GM12878 (cell line): ENCODE measurements around the gene CGB2. TPM values are rescaled to one million over a fixed set of nuclear protein-coding genes. Genes with fewer than 3 reads are reported as not detected.

Source experiments
- ATAC-seq: fragments of 200-7000 bp; cut with Tn5 transposase; 3 replicates; pipeline ENCODE4 v1.9.1; 2020; ENCODE audit warnings: mild to moderate bottlenecking, moderate library complexity
- BruUV-seq: library from RNA; stranded (reverse); fragments of 400-500 nt; replicated peaks from 2 replicates; lab custom pipeline; 2021; lab: Mats Ljungman, UMichigan
- CTCF ChIA-PET: fragments of 300-600 bp; sonication (Branson Sonifier 250); formaldehyde crosslinking; extraction: SDS; loops from one replicate; lab custom pipeline; 2021; ENCODE audit warnings: inconsistent platforms; lab: Yijun Ruan, JAX
- POLR2A ChIA-PET: fragments of 350-600 bp; formaldehyde crosslinking; extraction: SDS; loops from one replicate; lab custom pipeline; 2021; ENCODE audit warnings: inconsistent platforms; lab: Charles Lee
- RAD21 ChIA-PET: fragments of 300-600 bp; sonication (Branson Sonifier 250); formaldehyde crosslinking; loops from one replicate; lab custom pipeline; 2023; ENCODE audit warnings: antibody characterized with exemption; ENCODE audit not compliant: unreplicated experiment; lab: Charles Lee
- SMC1A ChIA-PET: fragments of 300-600 bp; sonication (Branson Sonifier 250); formaldehyde crosslinking; loops from one replicate; lab custom pipeline; 2023; ENCODE audit not compliant: unreplicated experiment, uncharacterized antibody; lab: Charles Lee
- DNase-seq: peaks from one replicate; pipeline ENCODE4 v3.0.0-alpha.2; 2011; ENCODE audit warnings: low read depth, low spot score
- FAIRE-seq: peaks from 3 replicates; lab custom pipeline; 2011; peaks lifted over from hg19 to GRCh38; lab: Jason Lieb, UNC
- H2AFZ ChIP-seq: 2 replicates; pipeline ENCODE4 v1.6.0; 2011; ENCODE audit warnings: low read depth, low read length, control low read depth; ENCODE audit not compliant: control insufficient read depth
- H3K27ac ChIP-seq: 2 replicates; pipeline ENCODE4 v1.5.1; 2011; ENCODE audit warnings: control low read depth; ENCODE audit not compliant: control insufficient read depth, insufficient read depth
- H3K27me3 ChIP-seq, 2 experiments: replicated peaks in 1 of 2; 2 replicates each; pipeline versions ENCODE4 v1.6.0 to v1.6.1; 2011; ENCODE audit warnings: low read length in 1 of 2; ENCODE audit not compliant: control insufficient read depth in 2 of 2, insufficient read depth in 2 of 2
- H3K36me3 ChIP-seq, 2 experiments: 2 replicates each; pipeline ENCODE4 v1.5.1; 2011; ENCODE audit warnings: low read length in 1 of 2; ENCODE audit not compliant: control insufficient read depth in 2 of 2, insufficient read depth in 2 of 2
- H3K4me1 ChIP-seq: 2 replicates; pipeline ENCODE4 v1.6.1; 2011; ENCODE audit warnings: mild to moderate bottlenecking, low read length, moderate library complexity, mixed read lengths; ENCODE audit not compliant: control insufficient read depth, insufficient read depth
- H3K4me2 ChIP-seq: 2 replicates; pipeline ENCODE4 v1.6.0; 2011; ENCODE audit warnings: control low read depth; ENCODE audit not compliant: control insufficient read depth, insufficient read depth
- H3K4me3 ChIP-seq: fragments of 200-600 bp; sonication (generic); 2 replicates; pipeline ENCODE4 v1.5.1; 2016
- H3K79me2 ChIP-seq: 2 replicates; pipeline ENCODE4 v1.6.0; 2011; ENCODE audit warnings: low read length; ENCODE audit not compliant: control insufficient read depth, insufficient read depth
- H3K9ac ChIP-seq: 2 replicates; pipeline ENCODE4 v1.8.0; 2011; ENCODE audit warnings: low read length, control low read depth, mixed read lengths; ENCODE audit not compliant: control insufficient read depth, insufficient read depth
- H3K9me3 ChIP-seq: replicated peaks from 3 replicates; pipeline ENCODE4 v1.5.1; 2011; ENCODE audit warnings: mild to moderate bottlenecking, low read length; ENCODE audit not compliant: control insufficient read depth, insufficient read depth
- H4K20me1 ChIP-seq: 2 replicates; pipeline ENCODE4 v1.6.0; 2011; ENCODE audit not compliant: control insufficient read depth, insufficient read depth
- CTCF ChIP-seq, 3 experiments: IDR thresholded peaks in 2 of 3; conservative IDR thresholded peaks in 1 of 3; 2 replicates each; pipeline ENCODE4 v1.5.1; 2011; ENCODE audit warnings: low read depth in 3 of 3, low read length in 3 of 3, mild to moderate bottlenecking in 3 of 3, control low read depth in 2 of 3, moderate library complexity in 2 of 3, inconsistent platforms in 1 of 3, mixed read lengths in 1 of 3; ENCODE audit not compliant: control insufficient read depth in 2 of 3, insufficient read depth in 1 of 3; ENCODE audit errors: extremely low read depth in 1 of 3
- MTA3 ChIP-seq: IDR thresholded peaks from 2 replicates; pipeline ENCODE4 v1.6.1; 2012; ENCODE audit warnings: low read length, inconsistent platforms, borderline replicate concordance
- RAD21 ChIP-seq: IDR thresholded peaks from 2 replicates; pipeline ENCODE4 v1.6.1; 2011; ENCODE audit warnings: mild to moderate bottlenecking, low read depth, low read length, moderate library complexity; ENCODE audit not compliant: insufficient read depth
- WRNIP1 ChIP-seq: IDR thresholded peaks from 2 replicates; pipeline ENCODE4 v1.6.1; 2011; ENCODE audit warnings: low read depth, low read length, improper control_type of control experiment, borderline replicate concordance
- whole genome bisulfite sequencing: methylation state at CpG from one replicate; pipeline ENCODE4 v1.1.6; 2016; ENCODE audit warnings: low lambda C conversion rate; ENCODE audit not compliant: insufficient replicate concordance, insufficient coverage; ENCODE audit errors: missing lambda C conversion rate; 5-methylcytosine and 5-hydroxymethylcytosine counted together
- in situ Hi-C: fragments of 300-500 bp; cut with MboI; formaldehyde crosslinking; loops from 9 replicates; pipeline ENCODE4 v1.14.3; 2018; ENCODE audit warnings: mixed read lengths
- intact Hi-C: fragments of 100-400 bp; cut with micrococcal nuclease; formaldehyde crosslinking; loops from one replicate; pipeline ENCODE4 v1.14.2; 2022; ENCODE audit not compliant: unreplicated experiment
- polyA plus RNA-seq, 11 experiments: library from polyadenylated mRNA; depleted of rRNA in 4 of 11; unstranded in 6 of 11; stranded (reverse) in 5 of 11; fragments of >200 nt; fragmentation: Nextera tagmentation in 4 of 11; fragmentation: Illumina TruSeq in 1 of 11; extraction: Ambion mirVana in 4 of 11; extraction: Trizol in 1 of 11; gene quantifications; 1 replicate in 1 of 11; 2 replicates in 10 of 11; pipeline versions ENCODE4 v1.2.1 to v1.2.3, GENCODE V29; 2011 to 2016; ENCODE audit warnings: inconsistent platforms in 2 of 11, missing spikeins in 2 of 11, low read depth in 1 of 11
- total RNA-seq, 4 experiments: library from RNA; depleted of rRNA in 3 of 4; stranded (reverse); fragments of >200 nt in 3 of 4; fragmentation: Illumina TruSeq in 1 of 4; extraction: Trizol in 1 of 4; gene quantifications; 2 replicates each; pipeline versions ENCODE4 v1.2.1 to v1.2.3, GENCODE V29; 2013 to 2021
- TF ChIP-seq, protein P1 (sequence below): fragments of 450-650 bp; formaldehyde crosslinking; IDR thresholded peaks from 2 replicates; pipeline ENCODE4 v1.4.0; 2020; ENCODE audit warnings: mild to moderate bottlenecking, moderate library complexity

CGB2 gene
- total and polyA plus RNA-seq, 10 of the 15 experiments (the other 5 are each of a cell fraction or from before 2014, with no cell fraction given), result 0.20 to 0.37 TPM; not detected in 8

- FAIRE-seq, result no peak
- in situ Hi-C loops, result no loop called here
- WGBS, result 2% methylated on average over 12 of the region's 13 CpGs
These were observed 37.7 kb upstream of the CGB2 start for GRCh38 chr19:48994035-48994386.

DNA sequence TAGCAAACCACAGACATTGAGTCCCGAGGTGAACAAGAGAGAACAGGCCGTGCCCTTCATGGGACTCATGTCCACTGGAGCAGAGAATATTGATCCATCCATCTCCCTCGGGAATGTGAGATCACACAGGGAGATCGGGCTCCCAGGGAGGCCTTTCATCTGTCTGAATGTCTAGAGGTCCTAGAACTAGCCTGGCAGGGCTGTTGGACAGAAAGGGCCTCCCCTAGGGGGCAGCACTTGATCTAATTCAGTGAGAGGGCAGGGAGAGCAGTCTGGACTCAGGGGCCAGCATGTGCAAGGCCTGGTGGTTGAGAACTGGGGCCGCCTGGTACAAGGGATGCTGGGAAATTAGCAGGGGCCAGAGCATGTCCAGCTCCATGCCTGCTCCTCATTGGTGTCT, 33.7 kb upstream of the CGB2 start:
- TF ChIP-seq CTCF (IDR thresholded peaks at IDR 0.05 in 2 of 3, conservative IDR thresholded peaks at IDR 0.05 in 1 of 3; ENCODE audit: control insufficient read depth in 2 of 3, extremely low read depth in 1 of 3, insufficient read depth in 1 of 3, low read depth in 3 of 3, low read length in 3 of 3) (peak; percentile 44 to 62 (median 56)), RAD21 (peak; percentile 33; the same call in 1 of the 2 replicates)
- TF ChIP-seq, protein P1, sequence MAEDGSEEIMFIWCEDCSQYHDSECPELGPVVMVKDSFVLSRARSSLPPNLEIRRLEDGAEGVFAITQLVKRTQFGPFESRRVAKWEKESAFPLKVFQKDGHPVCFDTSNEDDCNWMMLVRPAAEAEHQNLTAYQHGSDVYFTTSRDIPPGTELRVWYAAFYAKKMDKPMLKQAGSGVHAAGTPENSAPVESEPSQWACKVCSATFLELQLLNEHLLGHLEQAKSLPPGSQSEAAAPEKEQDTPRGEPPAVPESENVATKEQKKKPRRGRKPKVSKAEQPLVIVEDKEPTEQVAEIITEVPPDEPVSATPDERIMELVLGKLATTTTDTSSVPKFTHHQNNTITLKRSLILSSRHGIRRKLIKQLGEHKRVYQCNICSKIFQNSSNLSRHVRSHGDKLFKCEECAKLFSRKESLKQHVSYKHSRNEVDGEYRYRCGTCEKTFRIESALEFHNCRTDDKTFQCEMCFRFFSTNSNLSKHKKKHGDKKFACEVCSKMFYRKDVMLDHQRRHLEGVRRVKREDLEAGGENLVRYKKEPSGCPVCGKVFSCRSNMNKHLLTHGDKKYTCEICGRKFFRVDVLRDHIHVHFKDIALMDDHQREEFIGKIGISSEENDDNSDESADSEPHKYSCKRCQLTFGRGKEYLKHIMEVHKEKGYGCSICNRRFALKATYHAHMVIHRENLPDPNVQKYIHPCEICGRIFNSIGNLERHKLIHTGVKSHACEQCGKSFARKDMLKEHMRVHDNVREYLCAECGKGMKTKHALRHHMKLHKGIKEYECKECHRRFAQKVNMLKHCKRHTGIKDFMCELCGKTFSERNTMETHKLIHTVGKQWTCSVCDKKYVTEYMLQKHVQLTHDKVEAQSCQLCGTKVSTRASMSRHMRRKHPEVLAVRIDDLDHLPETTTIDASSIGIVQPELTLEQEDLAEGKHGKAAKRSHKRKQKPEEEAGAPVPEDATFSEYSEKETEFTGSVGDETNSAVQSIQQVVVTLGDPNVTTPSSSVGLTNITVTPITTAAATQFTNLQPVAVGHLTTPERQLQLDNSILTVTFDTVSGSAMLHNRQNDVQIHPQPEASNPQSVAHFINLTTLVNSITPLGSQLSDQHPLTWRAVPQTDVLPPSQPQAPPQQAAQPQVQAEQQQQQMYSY (CRISPR knock-in tag), result no peak
- TF ChIP-seq, all 136 proteins: peak for 2
- intact Hi-C loops (no loop called here), in situ Hi-C loops (no loop called here)
- Histone ChIP-seq H3K27ac (no peak overlapping the region), H3K4me3 (no peak overlapping the region), H3K79me2 (peaks cover 27% of the 10 kb centered on the region), H2AFZ (no peak overlapping the region), H3K27me3 (no peaks in the 10 kb centered on the region), H3K9me3 (no peaks in the 10 kb centered on the region), H3K9ac (no peak overlapping the region), H3K36me3 (no peaks in the 10 kb centered on the region; a peak in 3 of 4 replicates), H3K4me2 (no peak overlapping the region), H3K4me1 (no peaks in the 10 kb centered on the region), H4K20me1 (no peaks in the 10 kb centered on the region)
- BruUV-seq, result no TSS peak
- FAIRE-seq (no peak), ATAC-seq (no peak), DNase-seq (no peak)
- POLR2A ChIA-PET, result interaction anchor here (0.5 to 0.6 kb wide), 3 partner anchors 12 to 813 kb away, joined by 4 to 7 read pairs (median 4); no protein-coding TSS in a partner anchor
- 61% methylated on average over 5 of the region's 5 CpGs for WGBS
- RAD21 ChIA-PET, result no interaction called here
- CTCF ChIA-PET, result interaction anchor here (1.0 to 3.1 kb wide), 8 partner anchors 10 to 210 kb away, joined by 3 to 16 read pairs (median 4); partner anchors contain the start of gene BAX
- SMC1A ChIA-PET, result interaction anchor here (1.1 to 1.5 kb wide), 2 partner anchors 201 to 210 kb away, joined by 3 to 4 read pairs; no protein-coding TSS in a partner anchor

More at GRCh38 chr19:48994035-48994386, 37.7 kb upstream of the CGB2 start:
- H3K9ac ChIP-seq, result peak overlapping the region; percentile 90
- peaks cover 3% of the 10 kb centered on the region for H3K4me1 ChIP-seq
- peak overlapping the region; percentile 73 for H3K27ac ChIP-seq
- BruUV-seq, result TSS peak; percentile 78
- CTCF ChIA-PET, result interaction anchor here (0.8 to 4.0 kb wide), 29 partner anchors 8 to 372 kb away, joined by 3 to 55 read pairs (median 6); partner anchors contain the start of genes CA11, CGB2, HSD17B14 and LHB
- H2AFZ ChIP-seq, result peak overlapping the region; percentile 86
- ATAC-seq, result no peak
- intact Hi-C loops, result no loop called here
- H4K20me1 ChIP-seq, result no peaks in the 10 kb centered on the region
- SMC1A ChIA-PET, result interaction anchor here (0.7 to 1.9 kb wide), 10 partner anchors 14 to 348 kb away, joined by 3 to 11 read pairs (median 5); partner anchors contain the start of genes CA11 and FTL
- no peaks in the 10 kb centered on the region for H3K9me3 ChIP-seq
- POLR2A ChIA-PET, result interaction anchor here (0.5 to 3.6 kb wide), 23 partner anchors 11 to 1467 kb away, joined by 3 to 41 read pairs (median 4); partner anchors contain the start of genes BAX, CD37, FTL and PPP1R15A
- peaks cover 0 to 2% of the 10 kb centered on the region in 2 experiments; a peak in 3 of 4 replicates for H3K36me3 ChIP-seq
- RAD21 ChIA-PET, result interaction anchor here (1.0 to 2.4 kb wide), 18 partner anchors 15 to 646 kb away, joined by 3 to 17 read pairs (median 6); partner anchors contain the start of genes BCAT2, CGB2, FTL and HSD17B14
- no peak for TF ChIP-seq MTA3
- 0 out of 2 replicates have a peak, but pooled peaks have one; percentile 21 for TF ChIP-seq WRNIP1
- H3K4me3 ChIP-seq, result peak overlapping the region; percentile 74
- peaks cover 53% of the 10 kb centered on the region for H3K79me2 ChIP-seq
- no peak for DNase-seq
- no peaks in the 10 kb centered on the region for H3K27me3 ChIP-seq
- H3K4me2 ChIP-seq, result peak overlapping the region; percentile 46
